Measurements from ENCODE around the gene NAGPA. TPM values are rescaled to one million over a fixed set of nuclear protein-coding genes. Genes with fewer than 3 reads are reported as not detected.

Gene NAGPA
- total and polyA plus RNA-seq, 2 experiments from 2014 or later, result 10.8 to 24.6 TPM

- Histone ChIP-seq H3K4me3 (no peak overlapping the region), H3K36me3 (no peaks in the 10 kb centered on the region), H3K27me3 (no peaks in the 10 kb centered on the region), H3K27ac (no peak overlapping the region), H3K4me1 (ENCODE audit: low read depth) (no peaks in the 10 kb centered on the region), H3K9me3 (ENCODE audit: low read depth) (no peaks in the 10 kb centered on the region)
- no peak for DNase-seq (ENCODE audit: low read depth in 1 of 2, low spot score in 1 of 2)
- no peak for TF ChIP-seq CTCF (IDR thresholded peaks at IDR 0.05; ENCODE audit: low read depth, low read length)
Measured at GRCh38 chr16:5027575-5028235, 6.0 kb downstream of the NAGPA start.

- no peak overlapping the region for H3K27ac ChIP-seq
- H3K4me1 ChIP-seq (ENCODE audit: low read depth), result no peaks in the 10 kb centered on the region
- H3K4me3 ChIP-seq, result no peak overlapping the region
- no peak for DNase-seq (ENCODE audit: low read depth in 1 of 2, low spot score in 1 of 2)
- H3K36me3 ChIP-seq, result no peaks in the 10 kb centered on the region
- no peaks in the 10 kb centered on the region for H3K9me3 ChIP-seq (ENCODE audit: low read depth)
- no peak for TF ChIP-seq CTCF (IDR thresholded peaks at IDR 0.05; ENCODE audit: low read depth, low read length)
- no peaks in the 10 kb centered on the region for H3K27me3 ChIP-seq
Measured at GRCh38 chr16:5027086-5027485, 6.6 kb downstream of the NAGPA start.

- H3K27me3 ChIP-seq, result no peaks in the 10 kb centered on the region
- no peak for DNase-seq (ENCODE audit: low read depth in 1 of 2, low spot score in 1 of 2)
- H3K9me3 ChIP-seq (ENCODE audit: low read depth), result no peaks in the 10 kb centered on the region
- no peak for TF ChIP-seq CTCF (IDR thresholded peaks at IDR 0.05; ENCODE audit: low read depth, low read length)
- no peaks in the 10 kb centered on the region for H3K36me3 ChIP-seq
- H3K4me3 ChIP-seq, result no peak overlapping the region
- H3K4me1 ChIP-seq (ENCODE audit: low read depth), result no peaks in the 10 kb centered on the region
- H3K27ac ChIP-seq, result no peak overlapping the region
Measured at GRCh38 chr16:5026664-5027063, 7.1 kb downstream of the NAGPA start.

GRCh38 chr16:5025171-5025632 is 8.5 kb downstream of the NAGPA start:
- Histone ChIP-seq H3K27me3 (no peaks in the 10 kb centered on the region), H3K36me3 (no peaks in the 10 kb centered on the region), H3K27ac (no peak overlapping the region), H3K4me3 (no peak overlapping the region), H3K9me3 (ENCODE audit: low read depth) (no peaks in the 10 kb centered on the region), H3K4me1 (ENCODE audit: low read depth) (no peaks in the 10 kb centered on the region)
- TF ChIP-seq CTCF (IDR thresholded peaks at IDR 0.05; ENCODE audit: low read depth, low read length), result peak; percentile 41
- peak; percentile 18 to 70 for DNase-seq (ENCODE audit: low read depth in 1 of 2, low spot score in 1 of 2)

GRCh38 chr16:5024632-5025031 is 9.1 kb downstream of the NAGPA start:
- H3K4me3 ChIP-seq, result no peak overlapping the region
- no peaks in the 10 kb centered on the region for H3K4me1 ChIP-seq (ENCODE audit: low read depth)
- H3K36me3 ChIP-seq, result no peaks in the 10 kb centered on the region
- no peak for TF ChIP-seq CTCF (IDR thresholded peaks at IDR 0.05; ENCODE audit: low read depth, low read length)
- H3K27me3 ChIP-seq, result no peaks in the 10 kb centered on the region
- no peak for DNase-seq (ENCODE audit: low read depth in 1 of 2, low spot score in 1 of 2)
- no peaks in the 10 kb centered on the region for H3K9me3 ChIP-seq (ENCODE audit: low read depth)
- H3K27ac ChIP-seq, result no peak overlapping the region

All from cardiac muscle cell (in vitro differentiated cells and primary cell).